ENCODE measurements around the gene LIG4.

DNA sequence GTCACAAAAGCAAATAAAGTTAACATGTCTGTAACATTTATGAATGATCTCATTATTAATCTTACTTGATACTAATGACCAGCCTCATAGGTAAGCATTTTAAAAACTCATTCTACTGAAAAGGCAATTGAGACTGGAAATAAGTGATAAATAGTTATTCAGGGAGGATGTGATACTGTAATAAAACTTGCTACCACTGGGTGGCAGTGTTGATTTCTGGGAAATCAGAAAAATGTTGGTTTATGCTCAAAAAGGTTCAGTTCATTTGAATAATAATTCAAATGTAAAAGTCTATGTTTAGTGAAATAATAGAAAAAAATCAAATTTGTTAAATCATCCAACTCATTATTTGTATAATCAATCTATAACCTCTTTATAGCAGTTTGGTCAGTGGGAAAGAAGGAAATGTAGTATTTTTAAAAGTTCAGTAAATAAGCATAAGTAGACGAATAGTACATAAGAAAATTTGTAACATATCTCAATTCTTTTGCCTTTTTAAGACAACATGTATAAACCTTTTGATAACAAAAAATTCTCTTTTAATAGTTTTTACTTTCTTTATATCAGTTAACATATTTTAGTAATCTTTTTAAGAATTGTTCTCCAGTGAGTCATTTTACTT is 12.4 kb upstream of the LIG4 start:
- TF ChIP-seq, protein P1, sequence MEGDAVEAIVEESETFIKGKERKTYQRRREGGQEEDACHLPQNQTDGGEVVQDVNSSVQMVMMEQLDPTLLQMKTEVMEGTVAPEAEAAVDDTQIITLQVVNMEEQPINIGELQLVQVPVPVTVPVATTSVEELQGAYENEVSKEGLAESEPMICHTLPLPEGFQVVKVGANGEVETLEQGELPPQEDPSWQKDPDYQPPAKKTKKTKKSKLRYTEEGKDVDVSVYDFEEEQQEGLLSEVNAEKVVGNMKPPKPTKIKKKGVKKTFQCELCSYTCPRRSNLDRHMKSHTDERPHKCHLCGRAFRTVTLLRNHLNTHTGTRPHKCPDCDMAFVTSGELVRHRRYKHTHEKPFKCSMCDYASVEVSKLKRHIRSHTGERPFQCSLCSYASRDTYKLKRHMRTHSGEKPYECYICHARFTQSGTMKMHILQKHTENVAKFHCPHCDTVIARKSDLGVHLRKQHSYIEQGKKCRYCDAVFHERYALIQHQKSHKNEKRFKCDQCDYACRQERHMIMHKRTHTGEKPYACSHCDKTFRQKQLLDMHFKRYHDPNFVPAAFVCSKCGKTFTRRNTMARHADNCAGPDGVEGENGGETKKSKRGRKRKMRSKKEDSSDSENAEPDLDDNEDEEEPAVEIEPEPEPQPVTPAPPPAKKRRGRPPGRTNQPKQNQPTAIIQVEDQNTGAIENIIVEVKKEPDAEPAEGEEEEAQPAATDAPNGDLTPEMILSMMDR (IDR thresholded peaks at IDR 0.05): peak; percentile 19 to 77 (median 66)
- no peak for TF ChIP-seq POLR2A (IDR thresholded peaks at IDR 0.05)

Data from thyroid gland (tissue), 4 donors.